ENCODE measurements around the gene SUPT20HL2.
"Not testable (repeated sequence)": the region's sequence is repeated elsewhere in the genome, so short reads cannot be mapped to it uniquely, and the experiment has no call there.

The SUPT20HL2 gene

GRCh38 chrX:24309580-24310374 is 4.1 kb downstream of the SUPT20HL2 start:
- not testable (repeated sequence) for DNase-seq (ENCODE audit: low spot score)

- not testable (repeated sequence) for DNase-seq (ENCODE audit: low spot score)
These were observed 5.1 kb downstream of the SUPT20HL2 start for GRCh38 chrX:24308803-24309202.

- no peak for DNase-seq (ENCODE audit: low spot score)
These were observed 7.4 kb downstream of the SUPT20HL2 start for GRCh38 chrX:24306440-24306839.

DNA sequence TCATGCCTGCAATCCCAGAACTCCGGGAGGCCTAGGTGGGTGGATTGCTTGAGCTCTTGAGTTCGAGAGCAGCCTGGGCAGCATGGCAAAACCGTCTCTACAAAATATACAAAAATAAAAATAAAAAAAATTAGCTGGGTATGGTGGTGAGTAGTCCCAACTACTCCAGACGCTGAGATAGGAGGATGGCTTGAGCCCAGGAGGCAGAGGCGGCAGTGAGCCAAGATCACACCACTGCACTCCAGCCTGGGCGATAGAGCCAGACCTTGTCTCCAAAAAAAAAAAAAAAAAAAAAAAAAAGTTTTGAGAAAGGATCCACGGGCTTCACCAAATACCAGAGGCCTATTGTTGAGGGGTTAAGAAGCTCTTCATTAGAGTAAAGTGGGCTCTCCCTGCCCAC is 8.0 kb downstream of the SUPT20HL2 start:
- DNase-seq (ENCODE audit: low spot score): no peak

GRCh38 chrX:24301806-24302205 is 12.1 kb downstream of the SUPT20HL2 start:
- no peak for DNase-seq (ENCODE audit: low spot score)

GRCh38 chrX:24301060-24301459 is 12.8 kb downstream of the SUPT20HL2 start:
- no peak for DNase-seq (ENCODE audit: low spot score)

DNA sequence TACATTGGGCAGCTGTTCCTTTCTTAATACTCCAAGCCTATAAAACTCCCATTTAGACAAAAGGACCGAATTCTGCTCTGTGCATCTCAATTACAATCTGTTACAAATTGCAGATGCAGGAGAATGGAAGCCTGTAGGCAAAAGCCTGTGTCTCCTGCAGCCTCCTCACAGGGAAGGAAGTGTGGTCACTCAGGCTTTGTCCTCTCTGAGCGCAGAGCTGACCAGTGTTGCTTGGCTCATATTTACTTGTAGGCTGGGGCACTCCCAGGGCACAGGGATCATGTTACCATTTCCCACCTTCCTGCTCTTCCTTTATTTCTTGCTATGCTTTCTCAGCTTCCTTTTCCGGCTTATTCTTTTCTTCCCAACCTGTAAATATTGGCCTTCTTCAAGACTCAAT is 15.7 kb downstream of the SUPT20HL2 start:
- DNase-seq (ENCODE audit: low spot score): no peak

- DNase-seq (ENCODE audit: low spot score): no peak
These were observed 19.2 kb downstream of the SUPT20HL2 start for GRCh38 chrX:24294619-24295018.

- DNase-seq (ENCODE audit: low spot score): no peak
These were observed 20.5 kb downstream of the SUPT20HL2 start for GRCh38 chrX:24293412-24293811.

GRCh38 chrX:24292353-24292752 is 21.5 kb downstream of the SUPT20HL2 start:
- no peak for DNase-seq (ENCODE audit: low spot score)

- no peak for DNase-seq (ENCODE audit: low spot score)
These were observed 28.8 kb downstream of the SUPT20HL2 start for GRCh38 chrX:24285082-24285481.

DNA sequence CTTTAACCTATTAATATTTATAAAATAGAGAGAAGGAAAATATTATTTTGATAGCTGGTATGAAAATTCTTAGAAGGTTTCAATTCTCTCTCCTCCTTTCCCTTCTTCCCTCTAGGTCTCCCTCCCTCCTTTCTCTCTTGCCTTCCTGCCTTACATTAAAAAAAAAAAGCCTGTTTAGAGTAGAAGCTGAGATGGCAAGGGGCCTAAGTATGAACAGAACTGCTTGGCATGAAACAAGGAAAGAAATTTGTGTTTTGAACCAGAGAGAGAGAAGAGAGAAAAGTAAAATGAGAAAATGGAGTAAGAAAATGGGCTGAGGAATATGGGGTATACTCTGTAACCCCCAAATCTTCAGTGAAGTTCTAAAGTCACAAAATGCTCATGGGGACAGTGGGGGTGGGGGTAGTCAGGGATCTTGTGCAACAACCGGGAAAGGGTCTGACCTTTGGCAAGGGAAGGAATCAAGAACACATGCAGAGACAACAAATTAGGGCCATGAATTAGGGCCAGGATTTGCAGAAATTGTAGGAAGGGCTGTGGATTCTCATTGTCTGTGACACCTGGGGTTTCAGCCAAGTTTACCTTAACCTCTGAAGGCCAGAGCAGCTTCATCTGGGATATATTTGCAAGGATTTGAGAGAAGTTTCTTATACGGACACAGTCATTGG is 30.6 kb downstream of the SUPT20HL2 start:
- no peak for DNase-seq (ENCODE audit: low spot score)

- no peak for DNase-seq (ENCODE audit: low spot score)
These were observed 31.3 kb downstream of the SUPT20HL2 start for GRCh38 chrX:24282381-24283126.

GRCh38 chrX:24277405-24277804 is 36.5 kb downstream of the SUPT20HL2 start:
- DNase-seq (ENCODE audit: low spot score): no peak

DNA sequence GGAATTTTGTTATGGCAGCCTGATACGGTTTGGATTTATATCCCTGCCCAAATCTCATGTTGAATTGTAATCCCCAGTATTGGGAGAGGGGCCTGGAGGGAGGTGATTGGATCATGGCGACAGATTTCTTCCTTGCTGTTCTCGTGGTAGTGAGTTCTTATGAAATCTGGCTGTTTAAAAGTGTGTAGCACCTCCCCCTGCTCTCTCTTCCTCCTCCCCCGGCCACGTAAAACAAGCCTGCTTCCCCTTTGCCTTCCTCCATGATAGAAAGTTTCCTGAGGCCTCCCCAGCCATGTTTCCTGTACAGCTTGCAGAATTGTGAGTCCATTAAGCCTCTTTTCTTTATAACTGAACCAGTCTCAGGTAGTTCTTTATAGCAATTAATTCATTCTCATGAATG is 37.9 kb downstream of the SUPT20HL2 start:
- no peak for DNase-seq (ENCODE audit: low spot score)

- no peak for DNase-seq (ENCODE audit: low spot score)
These were observed 42.6 kb downstream of the SUPT20HL2 start for GRCh38 chrX:24271262-24271661.

GRCh38 chrX:24268786-24269185 is 45.1 kb downstream of the SUPT20HL2 start:
- no peak for DNase-seq (ENCODE audit: low spot score)

GRCh38 chrX:24266996-24267395 is 46.9 kb downstream of the SUPT20HL2 start:
- no peak for DNase-seq (ENCODE audit: low spot score)

GRCh38 chrX:24264383-24264782 is 49.5 kb downstream of the SUPT20HL2 start:
- no peak for DNase-seq (ENCODE audit: low spot score)

DNA sequence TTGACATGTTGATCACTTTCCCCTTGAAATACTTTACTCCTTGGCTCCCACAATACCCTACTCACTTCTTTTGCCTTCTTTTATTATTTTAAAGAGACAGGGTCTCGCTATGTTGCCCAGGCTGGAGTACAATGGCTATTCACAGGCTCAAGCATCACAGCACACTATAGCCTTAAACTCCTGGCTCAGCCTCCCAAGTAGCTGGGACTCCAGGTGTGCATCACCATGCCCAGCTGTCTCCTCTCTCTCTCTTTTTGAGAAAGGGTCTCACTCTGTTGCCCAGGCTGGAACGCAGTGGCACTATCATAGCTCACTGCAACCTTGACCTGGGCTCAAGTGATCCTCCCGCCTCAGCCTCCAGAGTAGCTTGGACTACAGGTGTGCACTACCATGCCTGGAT is 51.6 kb downstream of the SUPT20HL2 start:
- no peak for DNase-seq (ENCODE audit: low spot score)
